Neural progenitor cell (in vitro differentiated cells): Measurements from ENCODE around the gene METTL23.

Source experiments
- CTCF ChIP-seq: fragments of 200-600 bp; sonication (generic); IDR thresholded peaks from 2 replicates; pipeline ENCODE4 v1.5.1; 2017; ENCODE audit warnings: antibody characterized with exemption, mild to moderate bottlenecking
- EZH2 ChIP-seq: fragments of 200-600 bp; sonication (generic); IDR thresholded peaks from 2 replicates; pipeline ENCODE4 v1.6.1; 2017; ENCODE audit warnings: antibody characterized with exemption, mild to moderate bottlenecking, moderate library complexity
- EZH2phosphoT487 ChIP-seq: fragments of 200-600 bp; sonication (generic); IDR thresholded peaks from 2 replicates; pipeline ENCODE4 v1.6.1; 2017; ENCODE audit warnings: antibody characterized with exemption

GRCh38 chr17:76704805-76705204 is 21.8 kb upstream of the METTL23 start:
- no peak for TF ChIP-seq CTCF
- no peak for TF ChIP-seq EZH2
- TF ChIP-seq EZH2phosphoT487, result no peak
